RKO (cell line): Measurements from ENCODE around the gene IPO9.
"Not testable (repeated sequence)": the region's sequence is repeated elsewhere in the genome, so short reads cannot be mapped to it uniquely, and the experiment has no call there.

Experiments used
- DNase-seq: peaks from one replicate; pipeline ENCODE4 v3.0.0-alpha.2; 2016; ENCODE audit warnings: low spot score

Gene IPO9

DNA sequence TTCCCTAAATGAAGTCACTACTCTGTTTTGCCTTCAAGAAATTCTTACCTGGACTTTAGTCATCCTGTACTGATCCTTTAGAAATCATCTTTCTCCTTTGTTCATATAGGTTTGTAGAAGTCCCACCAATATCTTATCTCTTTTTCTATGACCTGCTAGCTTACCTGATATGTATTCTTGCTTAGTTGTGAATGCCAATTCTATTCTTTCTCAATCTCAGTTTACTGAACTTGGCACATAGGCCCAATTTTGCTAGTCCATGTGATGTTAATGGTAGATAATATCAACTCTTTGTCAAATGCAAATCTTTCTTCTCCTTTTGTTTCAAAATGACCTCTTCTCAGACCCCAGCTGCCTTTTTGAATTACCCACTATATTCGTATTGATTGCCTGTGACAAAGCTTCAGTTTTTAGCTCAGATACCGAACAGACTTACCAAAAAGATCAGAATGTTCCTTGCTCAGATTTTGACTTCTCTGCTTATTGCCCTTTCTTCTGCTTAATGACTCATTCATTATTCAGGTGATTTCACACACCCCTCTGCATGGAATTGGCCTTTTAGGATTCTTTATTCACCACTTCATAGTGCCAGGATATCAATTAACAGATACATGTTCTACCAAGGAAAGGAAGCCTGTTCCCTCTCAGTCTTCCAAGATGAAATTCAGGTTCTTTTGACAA, 20.6 kb downstream of the IPO9 start:
- DNase-seq = no peak

DNA sequence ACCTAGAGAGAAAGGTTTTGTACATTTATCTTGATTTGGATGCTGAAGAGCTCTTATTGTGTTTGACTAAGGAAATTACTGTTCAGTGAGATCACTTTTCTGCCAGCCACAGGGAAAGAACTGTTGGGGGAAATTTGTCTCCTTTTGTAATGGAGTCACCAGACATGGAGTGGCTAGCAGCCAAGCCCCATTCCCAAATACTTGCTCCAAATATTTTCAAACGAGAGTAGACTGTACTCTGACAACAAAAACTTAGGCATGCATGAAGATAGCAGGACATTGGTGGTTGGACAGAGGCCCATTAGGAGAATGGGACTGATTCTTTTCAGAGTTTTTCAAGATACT, 21.1 kb downstream of the IPO9 start:
- DNase-seq = no peak

DNA sequence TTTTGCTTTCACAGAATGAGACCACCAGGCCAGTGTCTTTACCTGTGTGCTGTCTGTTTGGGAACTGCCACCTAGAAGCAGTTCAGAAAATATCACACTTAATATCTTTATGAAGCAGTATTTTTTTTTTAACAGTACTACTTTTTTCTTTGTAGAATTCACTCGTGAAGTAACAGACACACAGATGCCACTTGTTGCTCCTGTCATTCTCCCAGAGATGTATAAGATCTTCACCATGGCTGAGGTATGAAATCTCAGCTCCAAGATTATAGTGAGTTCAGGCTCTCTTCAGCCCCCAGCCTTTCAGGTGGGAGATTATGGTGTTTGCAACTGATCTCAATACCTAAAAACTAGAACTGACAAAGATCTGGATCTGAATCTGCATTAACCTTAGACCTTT, 23.0 kb downstream of the IPO9 start:
- DNase-seq = no peak

DNA sequence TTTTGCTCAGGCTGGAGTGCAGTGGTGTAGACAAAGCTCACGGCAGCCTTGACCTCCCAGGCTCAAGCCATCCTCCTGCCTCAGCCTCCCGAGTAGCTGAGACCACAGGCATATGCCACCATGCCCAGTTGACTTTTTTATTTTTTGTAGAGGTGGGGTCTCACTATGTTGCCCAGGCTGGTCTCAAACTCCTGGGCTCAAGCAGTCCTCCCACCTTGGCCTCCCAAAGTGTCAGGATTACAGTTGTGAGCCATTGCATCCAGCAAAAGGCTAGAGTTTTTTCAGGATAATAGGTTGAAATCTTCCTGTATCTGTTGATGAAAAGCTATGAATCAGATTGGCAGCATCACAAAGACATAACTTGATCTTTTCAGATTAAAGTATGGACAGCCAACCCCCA, 27.8 kb downstream of the IPO9 start:
- DNase-seq = not testable (repeated sequence)

DNA sequence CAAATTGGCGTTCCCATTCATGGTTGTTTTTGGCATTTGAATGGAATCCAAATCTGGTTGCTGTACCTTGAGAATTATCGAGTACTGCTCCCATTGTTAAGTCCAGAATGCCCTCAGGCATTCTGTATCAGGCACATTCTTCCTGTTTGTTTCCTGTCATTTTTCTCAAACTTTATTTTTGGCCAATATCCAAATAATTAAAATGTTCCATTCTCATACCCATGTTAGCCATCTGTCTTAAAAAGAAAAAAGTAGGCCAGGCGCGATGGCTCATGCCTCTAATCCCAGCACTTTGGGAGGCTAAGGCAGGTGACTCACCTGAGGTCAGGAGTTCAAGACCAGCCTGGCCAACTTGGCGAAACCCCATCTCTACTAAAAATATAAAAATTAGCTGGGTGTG, 30.5 kb downstream of the IPO9 start:
- DNase-seq = no peak

DNA sequence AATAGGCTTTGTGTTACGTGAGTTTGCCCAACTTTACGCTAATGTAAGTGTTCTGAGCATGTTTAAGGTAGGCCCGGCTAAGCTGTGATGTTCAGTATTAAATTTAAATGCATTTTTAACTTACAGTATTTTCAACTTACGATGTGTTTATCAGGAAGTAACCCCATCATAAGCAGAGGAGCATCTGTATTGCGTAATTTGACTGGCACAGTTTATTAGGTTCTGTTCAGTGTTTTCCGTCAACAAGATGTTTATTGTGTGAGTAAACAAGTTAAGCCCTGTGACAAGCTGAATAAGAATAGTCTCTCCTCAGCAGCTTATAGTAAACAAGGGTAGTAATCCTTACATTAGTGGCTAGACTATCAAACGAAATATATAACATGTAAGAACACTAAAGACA, 32.5 kb downstream of the IPO9 start:
- no peak for DNase-seq

DNA sequence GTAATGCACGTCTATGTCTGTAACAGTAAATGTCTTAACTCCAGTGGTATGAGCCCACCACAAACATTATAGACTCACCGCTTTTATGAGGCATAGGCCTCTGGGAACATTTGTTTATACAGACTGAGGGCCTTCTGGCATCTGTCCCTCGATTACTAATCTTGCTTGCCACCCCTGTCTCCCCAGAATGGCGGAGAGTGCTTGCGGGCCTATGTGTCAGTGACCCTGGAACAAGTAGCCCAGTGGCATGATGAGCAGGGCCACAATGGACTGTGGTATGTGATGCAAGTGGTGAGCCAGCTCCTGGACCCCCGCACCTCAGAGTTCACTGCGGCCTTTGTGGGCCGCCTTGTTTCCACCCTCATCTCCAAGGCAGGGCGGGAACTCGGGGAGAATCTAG, 41.4 kb downstream of the IPO9 start:
- no peak for DNase-seq

DNA sequence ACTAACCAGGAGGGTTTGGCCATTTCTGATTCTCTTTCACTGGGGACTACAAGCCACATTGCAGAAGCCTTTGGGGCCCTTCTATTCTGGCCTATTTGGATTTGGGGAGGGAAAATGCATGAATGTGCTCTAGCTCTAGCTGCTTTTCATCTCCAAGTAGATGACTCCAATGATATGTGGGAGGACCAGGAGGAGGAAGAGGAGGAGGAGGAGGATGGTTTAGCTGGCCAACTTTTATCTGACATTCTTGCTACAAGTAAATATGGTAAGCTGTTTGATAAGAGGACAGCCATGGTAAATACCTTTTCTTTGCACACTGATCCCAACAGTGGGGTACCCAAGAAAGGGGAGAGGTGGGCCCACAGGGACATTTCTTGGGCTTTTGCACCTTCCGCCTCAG, 45.7 kb downstream of the IPO9 start:
- DNase-seq = no peak

DNA sequence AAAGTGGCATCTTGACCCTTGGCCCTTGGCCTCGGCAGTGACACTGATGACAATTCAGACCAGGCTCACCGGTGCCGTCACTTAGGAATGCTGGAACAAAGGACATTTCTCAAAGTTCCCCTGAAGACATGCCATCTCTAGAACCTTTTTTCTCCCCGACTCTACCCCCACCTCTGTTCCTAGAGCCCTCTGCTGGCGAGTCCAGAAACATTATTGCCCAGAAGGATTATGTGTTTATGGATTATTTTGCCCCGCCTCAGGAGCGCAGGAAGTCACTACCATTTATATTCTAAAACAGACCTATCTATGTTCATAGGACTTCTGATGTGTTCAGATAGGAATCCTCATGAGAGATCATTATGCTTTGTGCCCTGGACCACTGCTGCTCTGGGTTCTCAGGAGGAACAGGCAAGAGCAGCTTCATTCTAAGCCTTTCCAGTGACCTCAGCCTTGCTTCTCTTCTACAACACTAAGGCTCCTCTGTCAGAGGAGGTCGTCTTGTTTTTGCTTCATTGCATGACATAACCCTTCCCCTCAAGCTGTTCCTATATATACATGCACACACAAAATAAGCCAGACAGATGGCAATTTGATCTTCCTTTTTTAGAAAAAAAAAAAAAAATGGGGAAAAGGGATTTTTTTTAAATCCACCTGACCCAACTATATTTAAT, 47.3 kb downstream of the IPO9 start:
- no peak for DNase-seq

DNA sequence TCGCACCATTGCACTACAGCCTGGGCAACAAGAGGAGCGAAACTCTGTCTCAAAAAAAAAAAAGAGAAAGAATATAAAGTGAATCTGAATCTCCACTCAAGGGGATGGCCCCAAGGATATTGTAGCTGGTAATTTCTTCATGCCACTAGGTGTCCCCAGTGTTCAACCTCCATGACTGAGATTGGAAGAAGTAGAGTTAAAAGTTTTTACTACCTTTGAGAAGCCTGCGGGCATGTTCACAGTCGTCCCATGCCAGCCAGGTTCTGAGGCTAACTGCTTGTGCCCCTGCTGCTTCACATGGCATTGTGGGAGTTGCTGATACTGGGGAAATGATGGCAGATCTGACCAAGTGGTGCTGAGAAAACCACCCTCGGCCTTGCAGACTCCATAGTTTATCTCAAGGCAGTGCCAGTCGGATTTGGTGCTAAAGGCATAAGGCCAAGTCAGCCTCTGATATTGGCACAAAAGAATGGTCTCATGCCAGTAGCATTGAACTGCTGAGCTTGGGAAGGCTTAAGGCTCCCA, 49.0 kb downstream of the IPO9 start:
- peak; percentile 52 for DNase-seq

DNA sequence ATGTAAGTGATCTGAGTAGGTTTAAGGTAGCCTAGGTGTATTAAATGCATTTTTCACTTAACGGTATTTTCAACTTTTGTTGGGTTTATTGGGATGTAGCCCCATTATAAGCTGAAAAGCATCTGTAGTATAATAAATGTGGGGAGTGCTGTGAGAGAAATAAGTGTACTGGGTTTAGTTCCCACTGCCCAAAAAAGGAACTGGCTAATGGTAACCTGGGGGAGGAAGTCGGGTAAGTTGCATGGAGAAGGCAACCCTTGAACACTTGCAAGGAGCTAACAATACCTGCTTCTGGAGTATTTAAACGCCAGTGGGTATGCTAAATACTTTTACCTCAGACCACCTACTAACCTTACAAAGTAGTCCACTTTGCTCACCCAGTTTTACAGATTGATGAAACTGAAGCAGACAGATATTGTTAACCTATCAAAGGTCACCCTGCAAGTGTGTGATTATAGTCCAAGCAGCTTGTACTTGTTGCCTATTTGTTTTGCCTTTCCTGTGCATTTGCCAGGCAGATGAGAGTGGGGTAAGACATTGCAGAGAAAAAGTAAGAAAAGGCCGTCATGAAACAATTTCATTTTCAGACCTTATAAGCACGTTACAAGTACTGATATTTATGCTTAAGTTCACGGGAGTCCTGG, 52.1 kb downstream of the IPO9 start:
- no peak for DNase-seq

DNA sequence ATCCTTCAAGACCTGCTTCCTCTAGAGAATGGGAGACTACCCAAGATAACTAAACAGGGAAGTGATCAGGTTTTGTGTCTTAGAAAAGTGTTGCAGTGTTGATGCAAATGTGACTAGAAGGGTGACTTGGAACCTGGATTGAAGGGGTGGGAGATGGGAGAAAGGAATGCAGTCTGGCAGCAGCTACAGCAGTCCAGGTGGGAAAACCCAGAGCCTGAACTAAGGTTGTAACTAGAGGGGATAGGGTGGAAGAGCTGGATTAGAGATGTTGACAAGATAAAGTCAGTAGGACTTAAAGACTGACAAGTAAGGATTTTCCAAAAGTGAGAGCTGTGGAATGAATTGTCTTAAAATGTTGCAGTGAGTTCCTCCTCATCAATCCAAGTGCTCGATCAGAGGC, 52.7 kb downstream of the IPO9 start:
- no peak for DNase-seq

DNA sequence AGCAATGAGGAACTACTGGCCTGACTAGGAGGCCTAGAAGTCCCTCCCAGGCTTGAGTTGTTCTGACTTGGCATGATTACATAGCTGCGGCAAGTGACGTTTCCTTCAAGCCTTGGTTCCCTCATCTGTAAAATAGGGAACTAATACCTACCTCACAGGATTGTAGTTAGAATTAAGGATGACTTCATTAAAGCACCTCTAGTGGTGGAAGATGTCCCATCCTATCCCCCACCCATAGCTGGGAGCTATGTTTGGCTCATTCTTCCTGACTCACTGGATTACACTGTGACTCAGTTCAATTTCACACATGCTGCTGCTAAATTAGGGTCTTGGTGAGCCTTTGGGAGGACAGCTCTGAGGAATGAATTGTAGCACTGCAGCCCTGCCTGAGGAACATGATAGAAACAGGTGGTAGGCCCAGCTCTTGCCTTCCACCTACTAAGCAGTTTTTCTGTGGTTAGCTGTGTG, 53.7 kb downstream of the IPO9 start:
- peak; percentile 91 for DNase-seq

DNA sequence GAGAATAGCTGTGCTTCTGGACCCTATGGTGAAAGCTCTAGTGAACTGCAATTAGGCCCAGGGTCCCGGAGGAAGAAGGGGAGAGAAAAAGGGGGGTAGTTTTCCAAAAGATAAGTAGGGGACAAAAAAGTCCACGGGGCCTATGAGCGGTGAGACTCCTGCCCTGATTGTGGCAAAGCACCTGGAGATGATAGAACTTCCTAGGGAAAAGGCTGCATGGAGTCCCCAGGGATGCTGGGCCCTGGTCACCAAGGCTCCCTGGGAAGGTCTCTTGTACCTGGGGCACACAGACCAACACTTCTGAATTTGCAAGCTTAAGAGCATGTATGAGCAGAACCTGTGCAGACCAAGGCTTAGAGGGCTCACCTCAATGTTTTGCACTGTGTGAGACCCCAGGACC, 54.3 kb downstream of the IPO9 start:
- DNase-seq = no peak

DNA sequence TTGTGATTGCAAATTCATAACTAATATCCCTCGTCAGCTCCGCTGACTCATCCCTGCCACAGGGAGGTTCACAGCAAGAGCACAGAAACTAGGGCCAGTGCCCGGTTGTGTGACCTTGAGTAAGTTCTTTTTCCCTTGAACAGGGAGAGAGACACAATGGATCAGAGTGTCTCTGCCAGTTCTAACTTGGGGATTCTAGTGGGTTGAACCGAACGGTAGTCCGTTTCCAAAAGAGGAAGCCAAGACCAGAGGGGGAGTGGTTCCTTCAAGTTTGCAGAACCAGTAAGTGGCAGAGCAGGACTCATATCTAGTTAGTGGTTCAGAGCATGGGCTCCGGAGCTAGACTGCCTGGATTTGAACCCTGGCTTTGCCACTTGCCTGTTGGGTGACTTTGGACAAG, 54.8 kb downstream of the IPO9 start:
- DNase-seq = peak; percentile 30

DNA sequence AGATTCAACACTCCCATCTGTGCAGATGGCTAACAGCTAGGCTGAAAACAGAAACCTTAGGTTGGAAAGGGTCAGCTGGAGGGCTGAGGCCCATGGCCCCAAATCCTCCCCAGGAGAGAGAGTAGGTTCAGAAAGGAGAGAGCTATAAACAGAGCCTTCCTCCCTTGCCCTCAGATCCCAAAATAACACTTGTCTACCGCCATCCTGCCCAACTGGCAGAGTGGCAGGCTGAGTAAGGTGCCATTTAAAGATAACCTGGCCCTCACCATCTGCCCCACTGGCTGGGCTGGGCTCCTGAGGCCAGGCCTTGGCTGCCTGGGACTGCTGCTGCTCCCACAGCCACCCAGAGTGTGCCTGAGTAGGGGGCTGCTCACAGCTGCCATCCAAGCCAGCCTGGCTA, 55.5 kb downstream of the IPO9 start:
- DNase-seq = no peak

DNA sequence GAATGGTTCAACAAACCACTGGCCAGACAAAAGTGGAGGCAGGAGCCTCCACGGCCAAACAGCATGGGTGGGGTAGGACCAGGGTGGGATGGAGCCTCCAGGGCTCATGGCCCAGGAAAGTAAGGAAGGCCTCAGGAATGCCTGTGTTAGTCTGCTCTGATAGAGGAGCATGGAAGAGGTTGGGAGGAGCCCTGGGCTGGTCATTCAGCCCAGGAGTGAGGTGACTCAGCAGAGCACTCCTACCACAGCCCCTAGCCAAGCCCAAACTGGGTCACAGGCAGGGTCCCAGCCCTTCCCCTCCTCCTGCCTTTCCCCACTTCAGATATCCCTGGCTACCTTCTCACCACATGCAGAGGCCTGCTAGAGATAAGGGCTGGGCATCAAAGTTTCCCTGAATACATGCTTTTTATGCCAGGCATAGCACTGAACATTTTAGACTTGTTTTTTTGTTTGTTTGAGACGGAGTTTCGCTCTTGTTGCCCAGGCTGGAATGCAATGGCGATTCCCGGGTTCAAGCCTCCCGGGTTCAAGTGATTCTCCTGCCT, 56.6 kb downstream of the IPO9 start:
- DNase-seq = no peak

DNA sequence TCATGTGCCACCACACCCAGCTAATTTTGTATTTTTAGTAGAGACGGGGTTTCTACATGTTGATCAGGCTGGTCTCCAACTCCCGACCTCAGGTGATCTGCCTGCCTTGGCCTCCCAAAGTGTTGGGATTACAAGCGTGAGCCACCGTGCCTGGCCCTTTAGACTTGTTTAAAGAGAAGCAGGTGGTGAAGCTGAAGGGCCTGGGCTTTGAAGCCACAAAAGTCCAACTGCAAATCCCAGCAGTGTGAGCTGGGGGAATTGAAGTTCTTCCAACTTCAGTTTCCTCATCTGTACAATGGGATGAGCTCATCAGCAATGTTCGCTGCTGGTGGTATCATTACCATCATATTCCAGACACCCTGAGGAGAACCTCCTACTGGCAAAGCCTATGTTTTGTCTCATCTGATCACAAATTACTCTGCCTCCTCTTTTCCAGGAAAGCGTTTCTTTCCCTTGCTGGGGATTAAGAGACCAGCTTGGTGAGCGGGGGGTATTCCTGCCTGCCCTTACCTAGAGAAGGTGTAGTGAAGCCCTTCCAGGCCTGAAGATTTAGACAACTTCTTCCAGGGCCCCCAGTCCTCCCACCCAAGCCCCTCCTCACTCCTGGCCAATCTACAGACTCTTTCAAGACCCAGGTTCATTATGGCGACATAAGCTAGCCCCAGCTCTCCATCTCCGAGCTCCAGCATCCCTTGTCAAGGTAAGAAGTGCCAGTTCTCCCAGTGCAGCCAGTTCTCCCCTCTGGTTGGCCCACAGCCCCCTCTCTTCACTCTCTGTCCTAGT, 57.3 kb downstream of the IPO9 start:
- no peak for DNase-seq

DNA sequence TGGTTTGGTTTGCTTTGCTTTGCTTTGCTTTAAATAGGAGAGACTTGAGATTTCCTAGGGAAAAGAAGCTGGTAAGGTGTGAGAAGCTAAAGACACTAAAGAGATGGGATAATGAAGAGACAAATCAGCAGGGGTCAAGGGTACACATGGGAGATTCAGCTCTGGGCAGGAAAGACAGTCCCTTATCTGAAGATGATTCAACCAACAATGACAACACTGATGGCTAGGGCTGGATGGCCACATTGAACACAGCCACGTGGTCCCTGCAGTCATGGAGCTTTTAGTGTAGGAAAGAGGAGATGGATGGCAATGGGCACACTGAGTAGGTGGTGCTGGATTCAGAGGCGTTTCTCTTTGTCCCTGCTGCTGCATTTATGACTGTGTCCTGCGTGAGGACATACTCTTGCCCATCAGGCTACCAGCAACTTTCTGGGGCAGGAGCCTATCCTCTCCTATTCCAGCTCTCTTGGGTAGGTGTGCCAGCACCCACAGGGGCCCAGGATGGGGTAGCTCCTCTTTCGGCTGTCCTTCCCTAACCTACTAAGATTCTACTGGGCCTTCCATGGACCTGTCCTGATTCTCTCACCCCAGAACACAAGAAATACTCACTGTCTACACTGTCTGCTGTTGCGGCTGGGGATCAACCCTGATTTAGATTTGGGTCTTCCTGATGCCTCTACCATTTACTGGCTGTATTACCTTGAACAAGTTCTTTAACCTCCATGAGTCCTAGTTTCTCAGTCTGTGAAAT, 58.3 kb downstream of the IPO9 start:
- DNase-seq = no peak

DNA sequence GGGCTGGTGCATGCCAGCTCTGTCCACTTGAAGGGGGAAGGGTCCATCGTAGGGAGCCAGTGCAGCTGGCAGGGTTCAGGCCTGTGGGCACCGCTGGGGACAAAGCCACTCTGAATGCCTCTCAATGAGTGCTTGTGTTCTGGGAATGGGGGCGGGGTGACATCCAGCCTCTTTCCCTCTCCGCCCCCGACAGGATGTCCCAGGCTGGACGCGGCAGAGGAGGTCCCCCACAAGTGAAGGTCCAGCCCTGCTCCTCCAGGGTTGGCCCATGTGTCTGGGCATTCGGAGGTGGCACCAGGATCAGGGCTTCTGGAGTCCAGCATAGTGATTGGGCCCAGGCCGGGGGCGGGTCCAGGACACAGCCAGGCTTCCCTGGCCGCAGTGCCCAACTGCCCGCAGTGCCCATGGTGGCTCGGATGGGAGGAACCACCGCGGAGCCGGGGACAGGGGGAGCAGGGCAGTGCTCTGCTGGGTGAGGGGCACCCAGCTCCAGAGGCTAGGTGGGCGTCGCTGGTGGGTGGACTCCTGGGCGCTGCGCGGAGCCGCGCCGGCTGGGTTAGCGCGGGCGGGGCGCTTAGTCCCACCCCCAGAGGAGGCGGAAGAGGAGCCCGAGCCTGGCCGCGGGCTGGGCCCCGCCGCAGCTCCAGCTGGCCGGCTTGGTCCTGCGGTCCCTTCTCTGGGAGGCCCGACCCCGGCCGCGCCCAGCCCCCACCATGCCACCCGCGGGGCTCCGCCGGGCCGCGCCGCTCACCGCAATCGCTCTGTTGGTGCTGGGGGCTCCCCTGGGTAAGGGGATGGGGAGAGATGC, 59.5 kb downstream of the IPO9 start, which contains the start of gene SHISA4:
Gene SHISA4, plus strand, starts transcription at position 617 of the 808 bp plus-strand sequence. Its CDS starts 97 bp downstream, at position 714.
- peak; percentile 66 for DNase-seq
